HG02973 (cell line): Measurements from ENCODE around the gene EVA1B.

Experiments
- ATAC-seq: cut with Tn5 transposase; IDR thresholded peaks from one replicate; pipeline ENCODE4 v1.9.1; 2021; ENCODE audit warnings: moderate library complexity; ENCODE audit not compliant: unreplicated experiment

EVA1B gene

GRCh38 chr1:36320767-36321118 is 2.7 kb downstream of the EVA1B start:
- no peak for ATAC-seq

GRCh38 chr1:36320291-36320761 is 3.1 kb downstream of the EVA1B start:
- ATAC-seq, result no peak

- no peak for ATAC-seq
These were observed 14.0 kb downstream of the EVA1B start for GRCh38 chr1:36309397-36309796.

GRCh38 chr1:36307601-36308330 is 15.7 kb downstream of the EVA1B start:
- no peak for ATAC-seq

- peak; percentile 98 for ATAC-seq
These were observed 16.5 kb downstream of the EVA1B start for GRCh38 chr1:36306902-36307456.

GRCh38 chr1:36306210-36306901 is 17.1 kb downstream of the EVA1B start, which contains the start of gene SH3D21:
Gene SH3D21 (plus strand): TSS chr1:36306368. CDS start chr1:36306421, 53 bp downstream.
- peak; percentile 16 for ATAC-seq

- no peak for ATAC-seq
These were observed 17.6 kb downstream of the EVA1B start for GRCh38 chr1:36305915-36306209.

- ATAC-seq, result no peak
These were observed 18.2 kb downstream of the EVA1B start for GRCh38 chr1:36304970-36305914.

GRCh38 chr1:36304521-36304920 is 18.9 kb downstream of the EVA1B start:
- no peak for ATAC-seq

GRCh38 chr1:36303650-36304360 is 19.6 kb downstream of the EVA1B start:
- ATAC-seq, result no peak

- no peak for ATAC-seq
These were observed 20.2 kb downstream of the EVA1B start for GRCh38 chr1:36303244-36303643.

- no peak for ATAC-seq
These were observed 22.2 kb downstream of the EVA1B start for GRCh38 chr1:36301220-36301619.

- no peak for ATAC-seq
These were observed 22.9 kb downstream of the EVA1B start for GRCh38 chr1:36300526-36300925.

GRCh38 chr1:36298640-36299039 is 24.8 kb downstream of the EVA1B start:
- ATAC-seq, result no peak

- no peak for ATAC-seq
These were observed 26.4 kb downstream of the EVA1B start for GRCh38 chr1:36297062-36297461.

- no peak for ATAC-seq
These were observed 28.1 kb downstream of the EVA1B start for GRCh38 chr1:36295390-36295789.

GRCh38 chr1:36287595-36287994 is 35.9 kb downstream of the EVA1B start:
- ATAC-seq, result no peak

- ATAC-seq, result no peak
These were observed 36.6 kb downstream of the EVA1B start for GRCh38 chr1:36286802-36287201.

- ATAC-seq, result no peak
These were observed 37.9 kb downstream of the EVA1B start for GRCh38 chr1:36285443-36286101.

- ATAC-seq, result no peak
These were observed 38.9 kb downstream of the EVA1B start for GRCh38 chr1:36284517-36284916.
